HFF-Myc (cell line): Measurements from ENCODE around the gene ELL2.

ENCODE experiments used
- DNase-seq: peaks from one replicate; pipeline ENCODE4 v3.0.0-alpha.2; 2011; ENCODE audit warnings: low read depth; ENCODE audit errors: extremely low read depth
- H3K4me3 ChIP-seq: replicated peaks from 2 replicates; pipeline ENCODE4 v1.5.1; 2011; ENCODE audit warnings: low read depth, mild to moderate bottlenecking, control low read depth, low read length
- TF ChIP-seq, protein P1 (sequence below): IDR thresholded peaks from 2 replicates; pipeline ENCODE4 v1.5.1; 2012; ENCODE audit warnings: mild to moderate bottlenecking, low read depth, low read length, control low read depth; ENCODE audit errors: missing control alignments

ELL2 gene

DNA sequence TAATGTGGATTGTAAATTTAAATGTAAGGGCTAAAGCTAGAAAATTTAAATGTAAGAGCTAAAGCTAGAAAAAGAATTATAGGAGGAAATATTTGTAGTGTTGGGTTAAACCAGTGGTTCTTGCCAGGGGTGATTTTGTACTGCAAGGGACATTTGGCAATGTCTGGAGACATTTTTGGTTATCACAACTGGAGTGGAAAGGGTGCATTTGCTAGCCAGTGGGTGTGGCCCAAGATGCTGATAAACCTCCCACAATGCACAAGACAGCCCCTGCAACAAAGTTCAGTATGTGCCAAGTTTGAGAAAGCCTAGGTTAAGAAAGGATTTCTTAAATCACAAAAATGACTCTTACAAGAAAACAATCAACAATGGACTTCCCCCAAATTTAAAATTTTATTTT is 31.6 kb upstream of the ELL2 start:
- TF ChIP-seq, protein P1, sequence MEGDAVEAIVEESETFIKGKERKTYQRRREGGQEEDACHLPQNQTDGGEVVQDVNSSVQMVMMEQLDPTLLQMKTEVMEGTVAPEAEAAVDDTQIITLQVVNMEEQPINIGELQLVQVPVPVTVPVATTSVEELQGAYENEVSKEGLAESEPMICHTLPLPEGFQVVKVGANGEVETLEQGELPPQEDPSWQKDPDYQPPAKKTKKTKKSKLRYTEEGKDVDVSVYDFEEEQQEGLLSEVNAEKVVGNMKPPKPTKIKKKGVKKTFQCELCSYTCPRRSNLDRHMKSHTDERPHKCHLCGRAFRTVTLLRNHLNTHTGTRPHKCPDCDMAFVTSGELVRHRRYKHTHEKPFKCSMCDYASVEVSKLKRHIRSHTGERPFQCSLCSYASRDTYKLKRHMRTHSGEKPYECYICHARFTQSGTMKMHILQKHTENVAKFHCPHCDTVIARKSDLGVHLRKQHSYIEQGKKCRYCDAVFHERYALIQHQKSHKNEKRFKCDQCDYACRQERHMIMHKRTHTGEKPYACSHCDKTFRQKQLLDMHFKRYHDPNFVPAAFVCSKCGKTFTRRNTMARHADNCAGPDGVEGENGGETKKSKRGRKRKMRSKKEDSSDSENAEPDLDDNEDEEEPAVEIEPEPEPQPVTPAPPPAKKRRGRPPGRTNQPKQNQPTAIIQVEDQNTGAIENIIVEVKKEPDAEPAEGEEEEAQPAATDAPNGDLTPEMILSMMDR: no peak
- no peak for DNase-seq
- H3K4me3 ChIP-seq: no peak overlapping the region

GRCh38 chr5:95989283-95990048 is 27.8 kb upstream of the ELL2 start:
- no peak for DNase-seq
- TF ChIP-seq, protein P1: no peak

DNA sequence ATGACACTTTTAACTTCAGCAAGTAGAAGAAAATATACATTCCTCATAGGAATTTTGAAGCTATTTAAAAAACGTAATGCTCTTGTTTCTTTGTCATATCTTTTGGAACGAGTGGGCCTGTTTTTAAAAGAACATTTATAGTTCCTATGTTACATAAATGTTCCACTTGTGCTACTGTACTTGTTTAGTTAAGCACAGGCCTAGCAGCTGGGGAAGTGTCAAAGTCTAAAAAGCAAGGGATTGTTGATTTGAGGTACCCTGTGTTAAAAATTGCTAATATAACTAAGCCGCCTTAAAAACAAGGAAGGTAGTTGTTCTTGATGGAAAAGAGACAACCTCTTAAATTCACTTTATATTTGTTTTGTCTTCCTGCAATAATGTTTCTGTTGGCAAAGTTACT is 27.2 kb upstream of the ELL2 start:
- H3K4me3 ChIP-seq: no peak overlapping the region
- TF ChIP-seq, protein P1: no peak
- no peak for DNase-seq

More at GRCh38 chr5:95989283-95990048, 27.8 kb upstream of the ELL2 start:
- H3K4me3 ChIP-seq: no peak overlapping the region

DNA sequence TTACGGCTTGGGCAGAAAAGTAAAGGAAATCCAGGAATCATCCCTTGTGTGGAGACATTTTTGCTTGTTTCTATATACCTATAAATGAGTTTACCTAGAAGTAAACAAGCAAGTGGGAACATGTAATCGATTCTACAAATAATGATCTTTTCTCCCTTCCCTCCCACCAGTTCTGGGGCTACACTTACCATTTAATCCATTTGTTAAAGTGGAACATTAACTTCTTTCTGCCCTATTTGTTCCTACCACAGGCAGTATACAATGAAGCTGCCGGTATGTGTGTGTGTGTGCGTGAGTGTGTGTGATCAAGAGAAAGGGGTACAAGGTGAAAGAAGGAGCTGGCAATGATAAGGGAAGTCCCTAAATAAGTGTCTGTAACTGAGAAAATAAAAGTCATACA is 26.4 kb upstream of the ELL2 start:
- TF ChIP-seq, protein P1: no peak
- H3K4me3 ChIP-seq: no peak overlapping the region
- no peak for DNase-seq

- H3K4me3 ChIP-seq: no peak overlapping the region
- no peak for DNase-seq
- TF ChIP-seq, protein P1: no peak
These were observed 25.4 kb upstream of the ELL2 start for GRCh38 chr5:95986937-95987520.

GRCh38 chr5:95986001-95986400 is 24.4 kb upstream of the ELL2 start:
- TF ChIP-seq, protein P1: no peak

More at GRCh38 chr5:95986001-95986400, 24.4 kb upstream of the ELL2 start:
- no peak overlapping the region for H3K4me3 ChIP-seq
- DNase-seq: no peak
